ENCODE measurements around the gene CABCOCO1. TPM values are rescaled to one million over a fixed set of nuclear protein-coding genes. Genes with fewer than 3 reads are reported as not detected.
"Not testable (repeated sequence)": the region's sequence is repeated elsewhere in the genome, so short reads cannot be mapped to it uniquely, and the experiment has no call there.

CABCOCO1 gene
- total RNA-seq, 1 donor from 2014 or later = not detected

DNA sequence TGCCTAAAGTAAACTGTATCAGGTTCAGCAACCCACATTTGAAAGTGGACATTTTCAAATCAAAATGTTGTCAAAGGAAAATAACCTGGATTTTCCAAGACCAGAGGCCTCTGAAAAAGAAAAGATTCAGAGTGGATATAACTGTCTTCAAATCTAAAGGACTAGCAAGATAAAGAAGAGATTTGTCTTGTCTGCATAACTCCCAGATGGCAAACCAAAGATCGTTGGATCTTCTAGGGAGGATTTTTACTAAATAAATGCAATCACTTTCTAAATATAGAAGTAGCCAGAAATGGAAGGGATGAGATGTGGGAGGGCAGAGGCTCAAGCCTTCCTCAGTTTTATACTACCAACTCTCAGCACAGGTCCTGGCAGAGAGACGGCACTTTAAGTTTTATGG lies 39.0 kb downstream of the CABCOCO1 start:
- no peak for DNase-seq (ENCODE audit: low spot score)
- intact Hi-C loops (cut with DNase I) = no loop called here

DNA sequence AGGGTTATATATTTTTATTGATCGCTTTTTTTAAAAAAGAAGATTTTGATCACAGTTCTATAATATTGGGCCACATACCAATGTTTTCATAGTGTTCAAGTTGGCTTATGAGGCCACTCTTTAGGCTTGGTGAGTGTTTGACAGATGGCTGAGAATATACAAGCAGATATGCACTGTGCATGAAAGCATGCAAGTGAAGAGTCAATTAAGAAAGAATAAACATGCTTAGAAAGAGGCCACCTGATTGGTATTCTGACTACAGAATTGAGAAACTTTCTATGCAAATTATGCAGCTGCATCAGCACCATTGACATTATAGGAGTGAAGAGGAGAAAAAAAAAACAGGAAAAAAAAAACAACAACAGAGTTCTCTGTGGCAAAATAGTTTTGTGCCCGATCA lies 39.9 kb downstream of the CABCOCO1 start:
- intact Hi-C loops (cut with DNase I) = no loop called here
- DNase-seq (ENCODE audit: low spot score) = no peak

DNA sequence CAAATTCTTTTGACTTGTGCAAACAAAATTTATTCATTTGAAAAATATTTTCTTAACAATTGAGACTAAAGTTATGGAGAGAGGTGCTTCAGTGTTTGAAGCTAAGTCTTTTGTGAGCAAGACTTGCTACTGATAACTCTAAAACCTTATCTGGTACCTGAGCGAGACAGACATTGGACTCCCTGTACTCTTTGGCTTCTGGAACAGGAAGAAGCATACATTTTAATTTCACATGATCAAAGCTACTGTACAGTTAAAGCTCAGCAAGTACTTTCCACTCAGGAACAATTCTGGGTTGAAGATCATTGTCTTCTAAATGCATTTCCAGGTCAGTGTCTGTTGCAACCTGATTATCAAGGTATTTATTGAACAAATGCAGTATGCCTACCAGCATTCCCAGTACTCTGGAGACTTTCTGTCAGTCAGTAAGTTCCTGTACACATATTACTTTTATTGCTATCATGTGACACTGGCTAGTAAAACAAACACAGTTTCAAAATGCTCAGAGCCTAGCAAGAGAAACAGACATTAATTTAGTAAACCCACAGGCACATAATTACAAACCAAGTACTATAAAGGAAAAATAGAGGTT lies 42.4 kb downstream of the CABCOCO1 start:
- intact Hi-C loops (cut with DNase I) = no loop called here
- no peak for DNase-seq (ENCODE audit: low spot score)

DNA sequence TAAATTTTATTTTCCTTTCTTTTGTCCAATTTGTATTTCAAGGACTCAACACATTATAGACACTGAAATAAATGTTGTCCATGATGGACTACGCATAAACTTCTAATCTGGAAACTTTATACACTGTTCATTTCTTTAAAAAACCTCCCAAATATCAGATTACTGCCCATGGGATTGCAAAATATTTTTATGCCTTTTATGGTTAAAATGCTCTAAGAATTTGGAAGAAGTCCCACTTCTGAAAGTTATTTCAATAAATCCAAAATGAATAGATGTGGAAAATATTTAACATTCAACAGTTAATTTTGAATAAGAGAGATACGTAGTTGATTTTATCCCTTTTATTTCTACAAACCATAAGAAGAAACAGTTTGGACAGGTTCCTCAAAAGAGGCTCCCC lies 46.1 kb downstream of the CABCOCO1 start:
- intact Hi-C loops (cut with DNase I) = no loop called here
- DNase-seq (ENCODE audit: low spot score) = no peak

DNA sequence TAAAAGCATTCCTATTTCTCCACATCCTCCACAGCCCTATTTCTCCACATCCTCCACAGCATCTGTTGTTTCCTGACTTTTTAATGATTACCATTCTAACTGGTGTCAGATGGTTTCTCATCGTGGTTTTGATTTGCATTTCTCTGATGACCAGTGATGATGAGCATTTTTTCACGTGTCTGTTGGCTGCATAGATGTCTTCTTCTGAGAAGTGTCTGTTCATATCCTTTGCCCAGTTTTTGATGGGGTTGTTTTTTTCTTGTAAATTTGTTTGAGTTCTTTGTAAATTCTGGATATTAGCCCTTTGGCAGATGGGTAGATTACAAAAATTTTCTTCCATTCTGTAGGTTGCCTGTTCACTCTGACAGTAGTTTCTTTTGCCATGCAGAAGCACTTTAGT lies 49.4 kb downstream of the CABCOCO1 start:
- DNase-seq (ENCODE audit: low spot score); intact Hi-C loops (cut with DNase I): not testable (repeated sequence)

DNA sequence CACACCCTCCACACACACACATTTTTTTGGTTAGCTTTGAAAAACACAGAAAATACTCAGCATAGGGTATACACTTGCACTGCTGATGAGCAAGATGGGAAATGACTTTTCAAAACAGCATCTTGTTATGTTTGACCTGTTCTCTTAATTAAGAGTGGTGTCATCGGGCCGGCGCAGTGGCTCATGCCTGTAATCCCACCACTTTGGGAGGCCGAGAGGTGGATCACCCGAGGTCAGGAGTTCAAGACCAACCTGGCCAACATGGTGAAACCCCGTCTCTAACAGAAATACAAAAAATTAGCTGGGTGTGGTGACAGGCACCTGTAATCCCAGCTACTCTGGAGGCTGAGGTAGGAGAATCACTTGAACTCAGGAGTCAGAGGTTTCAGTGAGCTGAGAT lies 56.7 kb downstream of the CABCOCO1 start:
- DNase-seq (ENCODE audit: low spot score); intact Hi-C loops (cut with DNase I): not testable (repeated sequence)

DNA sequence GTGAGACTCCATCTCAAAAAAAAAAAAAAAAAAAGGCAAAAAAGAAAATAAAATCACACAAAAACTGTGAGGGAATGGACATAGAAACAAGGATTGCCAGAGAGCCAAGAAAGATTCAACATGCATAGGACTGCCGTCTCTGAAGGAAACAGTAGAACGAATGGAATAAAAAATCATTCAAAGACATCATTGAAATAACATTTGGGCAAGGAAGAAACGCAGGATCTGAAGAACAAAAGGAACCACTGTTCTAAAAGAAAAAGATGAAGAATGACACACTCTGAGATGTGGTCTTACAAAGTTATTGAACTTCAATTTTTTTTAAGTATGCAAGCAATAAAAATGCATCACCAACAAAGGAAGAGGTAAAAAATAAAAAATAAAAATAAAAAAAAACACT lies 57.2 kb downstream of the CABCOCO1 start:
- intact Hi-C loops (cut with DNase I) = no loop called here
- no peak for DNase-seq (ENCODE audit: low spot score)

DNA sequence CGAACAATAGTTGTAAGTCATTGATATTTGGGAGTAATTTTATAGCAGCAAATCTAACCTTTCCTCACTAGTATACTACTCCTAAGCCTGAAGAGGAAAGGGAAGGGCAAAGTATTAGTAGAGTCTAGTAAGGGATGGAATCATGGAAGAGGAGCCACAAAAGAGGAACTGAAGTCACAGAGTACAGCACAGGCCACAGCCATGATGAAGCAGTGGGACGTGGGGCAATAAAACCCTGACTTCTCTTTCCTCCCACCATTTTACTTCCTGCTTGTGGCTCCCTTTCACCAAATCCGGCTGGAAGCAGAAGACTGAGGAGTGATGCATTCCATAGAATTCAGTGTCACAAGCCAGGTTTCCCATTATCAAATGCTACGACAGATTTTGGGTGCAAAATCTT lies 58.7 kb downstream of the CABCOCO1 start:
- DNase-seq (ENCODE audit: low spot score) = no peak
- intact Hi-C loops (cut with DNase I) = no loop called here

DNA sequence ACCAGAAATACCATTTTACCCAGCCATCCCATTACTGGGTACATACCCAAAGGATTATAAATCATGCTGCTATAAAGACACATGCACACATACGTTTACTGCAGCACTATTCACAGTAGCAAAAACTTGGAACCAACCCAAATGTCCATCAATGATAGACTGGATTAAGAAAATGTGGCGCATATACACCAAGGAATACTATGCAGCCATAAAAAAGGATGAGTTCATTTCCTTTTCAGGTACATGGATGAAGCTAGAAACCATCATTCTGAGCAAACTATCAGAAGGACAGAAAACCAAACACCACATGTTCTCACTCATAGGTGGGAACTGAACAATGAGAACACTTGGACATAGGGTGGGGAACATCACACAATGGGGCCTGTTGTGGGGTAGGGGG lies 62.5 kb downstream of the CABCOCO1 start:
- intact Hi-C loops (cut with DNase I); DNase-seq (ENCODE audit: low spot score): not testable (repeated sequence)

DNA sequence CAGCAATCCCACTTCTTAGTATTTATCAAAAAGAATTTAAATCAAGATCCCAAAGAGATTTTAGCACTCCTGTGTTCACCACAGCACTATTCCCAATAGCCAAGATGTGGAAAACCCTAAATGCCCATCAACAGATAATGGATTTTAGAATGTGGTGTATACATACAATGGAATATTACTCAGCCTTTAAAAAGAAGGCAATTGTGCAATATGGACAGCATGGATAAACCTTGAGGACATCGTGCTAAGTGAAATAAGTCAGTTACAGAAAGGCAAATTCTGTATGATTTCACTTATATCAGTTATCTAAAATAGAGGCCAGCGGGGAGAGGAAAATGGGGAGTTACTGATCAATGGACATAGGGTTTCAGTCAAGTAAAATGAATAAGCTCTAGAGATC lies 66.9 kb downstream of the CABCOCO1 start:
- DNase-seq (ENCODE audit: low spot score) = no peak
- intact Hi-C loops (cut with DNase I) = no loop called here

DNA sequence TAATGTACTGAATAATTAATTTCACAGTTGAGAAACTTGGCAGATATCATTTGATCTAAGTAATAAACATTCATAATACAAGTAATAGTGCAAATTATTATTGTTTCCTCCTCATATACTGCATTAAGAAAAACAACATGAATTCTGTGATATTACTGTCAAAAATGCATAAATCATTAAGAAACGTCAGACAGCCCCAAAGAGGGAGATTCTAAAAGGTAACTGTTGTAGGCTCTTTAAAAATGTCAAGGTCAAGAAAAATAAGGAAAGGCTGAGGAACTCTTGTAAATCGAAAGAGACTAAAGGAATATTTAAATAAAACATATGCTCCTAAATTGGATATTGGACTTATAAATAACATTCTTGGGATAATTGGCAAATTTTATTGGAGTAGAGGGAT lies 67.9 kb downstream of the CABCOCO1 start:
- no peak for DNase-seq (ENCODE audit: low spot score)
- intact Hi-C loops (cut with DNase I) = loop anchor here (10.0 kb wide), 1 partner anchor 916 kb away; no protein-coding TSS in a partner anchor

DNA sequence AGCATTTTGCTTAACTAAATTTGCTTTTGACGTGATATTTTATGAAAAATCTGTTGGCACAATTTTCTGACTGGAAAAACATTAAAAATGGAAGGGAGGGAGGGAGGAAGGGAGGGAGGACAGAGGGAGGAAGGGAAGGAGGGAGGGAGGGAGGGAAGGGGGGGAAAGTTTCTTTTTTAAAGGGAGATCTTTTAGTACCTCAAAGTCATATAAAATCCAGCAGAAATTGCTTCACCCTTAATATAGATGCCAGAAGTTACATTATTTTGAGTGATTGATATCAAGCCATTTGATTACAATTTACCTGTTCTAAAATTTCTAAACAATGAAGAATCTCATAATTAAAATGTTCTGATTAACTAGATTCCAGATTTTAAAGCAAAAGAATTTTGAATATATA lies 68.9 kb downstream of the CABCOCO1 start:
- intact Hi-C loops (cut with DNase I) = loop anchor here (10.0 kb wide), 1 partner anchor 917 kb away; no protein-coding TSS in a partner anchor
- no peak for DNase-seq (ENCODE audit: low spot score)

DNA sequence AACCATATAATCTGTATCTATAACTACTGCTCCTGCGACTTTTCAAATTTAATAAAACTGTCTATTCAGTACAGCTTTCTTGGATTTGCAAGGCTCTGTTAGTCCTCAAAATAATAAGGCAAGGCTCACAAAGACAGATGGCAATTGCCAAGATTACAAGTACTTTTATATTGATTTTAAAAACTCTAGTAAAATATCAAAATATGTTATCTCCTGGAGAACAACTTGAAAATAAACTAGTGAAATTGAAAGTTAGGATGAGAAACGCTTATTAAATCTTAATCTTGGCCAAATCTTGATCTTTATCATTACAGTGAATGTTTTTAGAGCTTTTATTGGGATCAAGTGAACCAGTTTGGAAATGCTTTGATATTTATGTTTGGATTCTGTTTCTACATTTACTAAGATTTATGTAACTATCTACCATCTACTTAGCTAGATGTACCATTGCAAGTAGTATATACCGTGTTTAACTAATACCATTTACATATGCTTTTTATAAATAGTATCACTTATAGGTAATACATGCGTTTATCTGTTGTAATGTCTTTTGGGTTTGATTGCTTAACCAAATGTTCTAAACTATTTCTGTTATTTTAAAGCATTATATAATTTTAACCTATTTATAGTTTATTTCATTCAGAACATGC lies 70.0 kb downstream of the CABCOCO1 start:
- no peak for DNase-seq (ENCODE audit: low spot score)
- intact Hi-C loops (cut with DNase I) = loop anchor here (10.0 kb wide), 1 partner anchor 918 kb away; no protein-coding TSS in a partner anchor

DNA sequence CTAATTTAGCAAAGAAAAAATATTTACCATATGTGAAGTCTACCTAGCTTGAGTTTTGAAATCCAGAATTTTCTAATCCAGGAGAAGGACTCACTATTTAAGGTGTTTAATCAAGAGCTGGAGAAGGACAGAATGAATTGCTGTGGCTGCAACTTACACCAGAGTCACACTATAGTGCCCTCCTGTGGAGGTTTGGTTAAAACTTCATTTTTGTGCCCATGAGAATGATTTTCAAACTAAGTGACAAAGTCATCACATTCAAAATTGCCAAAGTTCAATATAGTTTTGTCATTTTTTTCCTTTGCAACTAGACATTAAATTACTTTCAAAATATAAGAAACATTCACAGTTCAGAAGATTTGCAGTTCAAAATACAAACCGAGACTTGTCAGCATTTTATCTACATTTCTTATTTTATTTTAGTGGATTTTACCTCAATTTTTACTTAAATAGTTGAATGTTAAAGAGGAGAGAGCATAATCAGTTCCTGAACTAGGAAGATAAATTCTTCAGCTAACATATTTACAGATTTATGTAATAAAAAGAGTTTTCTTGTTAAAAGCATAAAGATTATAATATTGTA lies 70.7 kb downstream of the CABCOCO1 start:
- intact Hi-C loops (cut with DNase I) = loop anchor here (10.0 kb wide), 1 partner anchor 919 kb away; no protein-coding TSS in a partner anchor
- DNase-seq (ENCODE audit: low spot score) = no peak

DNA sequence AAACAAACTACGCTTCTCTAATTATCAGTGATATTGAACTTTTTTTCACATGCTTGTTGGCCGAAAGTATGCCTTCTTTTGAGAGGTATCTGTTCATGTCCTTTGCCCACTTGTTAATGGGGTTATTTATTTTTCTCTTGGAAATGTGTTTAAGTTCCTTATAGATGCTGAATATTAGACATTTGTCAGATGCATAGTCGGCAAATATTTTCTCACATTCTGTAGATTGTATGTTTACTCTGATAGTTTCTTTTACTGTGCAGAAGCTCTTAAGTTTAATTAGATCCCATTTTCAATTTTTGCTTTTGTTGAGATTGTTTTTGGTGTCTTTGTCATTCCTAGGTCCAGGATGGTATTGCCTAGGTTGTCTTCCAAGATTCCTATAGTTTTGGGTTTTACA lies 73.2 kb downstream of the CABCOCO1 start:
- intact Hi-C loops (cut with DNase I) = loop anchor here (10.0 kb wide), 1 partner anchor 921 kb away; no protein-coding TSS in a partner anchor
- no peak for DNase-seq (ENCODE audit: low spot score)

DNA sequence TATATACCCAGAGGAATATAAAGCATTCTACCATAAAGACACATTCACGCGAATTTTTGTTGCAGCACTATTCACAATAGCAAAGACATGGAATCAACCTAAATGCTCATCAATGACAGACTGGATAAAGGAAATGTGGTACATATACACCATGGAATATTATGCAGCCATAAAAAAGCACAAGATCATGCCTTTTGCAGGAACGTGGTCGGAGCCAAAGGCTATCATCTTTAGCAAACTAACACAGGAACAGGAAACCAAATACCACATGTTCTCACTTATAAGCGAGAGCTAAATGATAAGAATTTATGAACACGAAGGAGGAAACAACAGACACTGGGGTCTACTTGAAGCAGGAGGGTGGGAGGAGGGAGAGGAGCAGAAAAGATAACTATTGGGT lies 74.7 kb downstream of the CABCOCO1 start:
- intact Hi-C loops (cut with DNase I) = loop anchor here (10.0 kb wide), 1 partner anchor 923 kb away; no protein-coding TSS in a partner anchor
- DNase-seq (ENCODE audit: low spot score) = not testable (repeated sequence)

DNA sequence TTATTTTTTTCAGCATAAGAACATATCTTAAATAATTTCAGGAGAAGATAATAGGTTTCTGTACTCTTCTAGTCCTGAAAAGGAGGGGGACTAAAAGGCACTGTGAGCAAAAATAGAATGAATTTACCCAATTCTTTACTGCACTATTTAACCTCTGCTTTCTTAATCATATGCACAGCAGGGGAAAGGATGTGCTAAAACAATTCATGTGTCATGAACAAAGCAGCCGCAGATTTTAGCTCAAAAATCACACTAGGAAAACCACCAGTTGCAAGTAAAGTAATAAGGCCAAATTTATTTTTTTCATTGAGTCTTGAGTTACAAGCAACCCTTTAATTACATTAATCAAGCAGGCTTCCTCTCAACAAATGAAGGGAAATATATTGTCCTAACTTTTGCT lies 80.1 kb downstream of the CABCOCO1 start:
- intact Hi-C loops (cut with DNase I) = loop anchor here (10.0 kb wide), 1 partner anchor 122 kb away; no protein-coding TSS in a partner anchor
- no peak for DNase-seq (ENCODE audit: low spot score)

DNA sequence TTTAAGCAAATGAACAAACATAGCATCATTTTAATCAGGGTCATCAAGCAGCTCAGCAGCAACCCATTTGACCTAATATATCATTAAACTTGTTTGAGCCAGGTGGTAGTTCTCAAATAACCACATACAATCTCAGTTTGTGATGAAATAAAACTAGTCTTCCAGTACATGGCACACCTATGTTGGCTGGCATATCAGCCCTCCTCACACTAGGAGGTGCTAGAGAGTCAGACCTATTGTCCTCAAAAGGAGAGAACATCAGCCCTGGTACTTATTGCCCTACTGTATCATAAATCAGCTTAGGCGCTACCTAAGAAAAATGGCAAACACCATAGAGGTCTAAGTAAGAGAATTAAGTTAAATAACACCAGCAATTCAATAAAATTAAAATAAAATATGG lies 81.7 kb downstream of the CABCOCO1 start:
- intact Hi-C loops (cut with DNase I) = loop anchor here (10.0 kb wide), 1 partner anchor 120 kb away; no protein-coding TSS in a partner anchor

DNA sequence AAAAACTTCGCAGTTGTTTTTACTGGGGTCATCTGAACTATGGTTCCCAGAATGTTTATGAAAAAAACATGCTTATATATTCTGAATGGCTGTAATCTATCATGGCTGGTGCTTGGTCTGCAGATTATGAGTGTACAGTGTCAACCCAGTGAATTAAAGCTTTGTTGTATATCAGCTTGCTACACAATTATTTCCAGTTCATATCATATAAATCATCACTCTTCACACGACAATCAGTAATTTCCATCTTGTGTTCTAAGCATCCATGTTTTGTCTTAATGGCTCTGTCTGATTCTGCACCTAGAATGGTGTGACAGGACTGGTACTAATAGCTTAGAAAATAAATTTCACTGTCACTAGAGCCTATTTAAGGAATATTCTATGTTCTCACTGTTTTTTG lies 83.6 kb downstream of the CABCOCO1 start:
- intact Hi-C loops (cut with DNase I) = loop anchor here (10.0 kb wide), 1 partner anchor 118 kb away; no protein-coding TSS in a partner anchor
- no peak for DNase-seq (ENCODE audit: low spot score)

More for the DNA sequence above, 81.7 kb downstream of the CABCOCO1 start:
- no peak for DNase-seq (ENCODE audit: low spot score)

DNA sequence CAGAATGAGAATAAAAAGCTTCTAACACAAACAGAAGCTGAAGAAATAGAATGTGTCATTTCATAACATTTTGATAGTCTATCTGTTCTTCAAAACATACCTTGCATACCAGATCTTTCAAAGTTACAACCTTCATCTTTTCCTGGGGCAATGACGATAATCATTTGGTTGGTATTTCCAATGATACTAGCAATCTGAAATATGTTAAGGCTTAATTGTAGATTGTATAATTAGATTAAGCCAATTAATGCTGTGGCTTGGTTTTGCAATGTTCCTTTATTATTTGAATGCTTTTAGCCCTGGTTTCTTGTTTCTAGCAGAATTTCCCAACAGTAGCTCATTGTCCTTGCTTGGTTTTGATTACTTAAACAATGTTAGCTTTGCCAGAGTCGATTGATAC lies 84.6 kb downstream of the CABCOCO1 start:
- DNase-seq (ENCODE audit: low spot score) = no peak
- intact Hi-C loops (cut with DNase I) = loop anchor here (10.0 kb wide), 1 partner anchor 117 kb away; no protein-coding TSS in a partner anchor
